DMS 273 (cell line): ENCODE results near the gene CENPB.

ENCODE experiments used
- DNase-seq: peaks from one replicate; lab custom pipeline; 2025; ENCODE audit not compliant: unreplicated experiment; lab: John Stamatoyannopoulos, UW

CENPB gene

GRCh38 chr20:3751305-3751674 lies 35.2 kb downstream of the CENPB start:
- no peak for DNase-seq

- DNase-seq: peak; percentile 92
Measured at GRCh38 chr20:3749689-3750531, 36.6 kb downstream of the CENPB start.

GRCh38 chr20:3749087-3749688 lies 37.4 kb downstream of the CENPB start:
- peak; percentile 34 for DNase-seq

- no peak for DNase-seq
Measured at GRCh38 chr20:3748073-3748472, 38.5 kb downstream of the CENPB start.

- DNase-seq: no peak
Measured at GRCh38 chr20:3747471-3747870, 39.1 kb downstream of the CENPB start.

- DNase-seq: no peak
Measured at GRCh38 chr20:3745686-3746173, 40.8 kb downstream of the CENPB start.

GRCh38 chr20:3744806-3745685 lies 41.5 kb downstream of the CENPB start:
- DNase-seq: peak; percentile 74

GRCh38 chr20:3744037-3744436 lies 42.5 kb downstream of the CENPB start:
- no peak for DNase-seq

GRCh38 chr20:3743251-3743650 lies 43.3 kb downstream of the CENPB start:
- no peak for DNase-seq

- DNase-seq: no peak
Measured at GRCh38 chr20:3741836-3742458, 44.6 kb downstream of the CENPB start.

GRCh38 chr20:3740615-3741301 lies 45.8 kb downstream of the CENPB start:
- DNase-seq: no peak

- no peak for DNase-seq
Measured at GRCh38 chr20:3739926-3740451, 46.6 kb downstream of the CENPB start.

- DNase-seq: no peak
Measured at GRCh38 chr20:3739054-3739925, 47.2 kb downstream of the CENPB start.

- DNase-seq: no peak
Measured at GRCh38 chr20:3738111-3739053, 48.2 kb downstream of the CENPB start.

GRCh38 chr20:3735768-3736167 lies 50.8 kb downstream of the CENPB start:
- DNase-seq: no peak

- no peak for DNase-seq
Measured at GRCh38 chr20:3734111-3734843, 52.3 kb downstream of the CENPB start.
